ENCODE results near the gene COQ2. TPM values are rescaled to one million over a fixed set of nuclear protein-coding genes. Genes with fewer than 3 reads are reported as not detected.
"Not testable (repeated sequence)": the region's sequence is repeated elsewhere in the genome, so short reads cannot be mapped to it uniquely, and the experiment has no call there.

The COQ2 gene
- total and polyA plus RNA-seq, 12 donors: 10.5 to 32.8 (median 25.9) TPM

GRCh38 chr4:83238393-83239248 is 46.0 kb downstream of the COQ2 start:
- no peak for ATAC-seq
- no peak for TF ChIP-seq CTCF (IDR thresholded peaks at IDR 0.05)
- Histone ChIP-seq H3K9me3 (no peaks in the 10 kb centered on the region), H3K27me3 (no peaks in the 10 kb centered on the region), H3K4me1 (peaks cover 0 to 12% (median 0%) of the 10 kb centered on the region in 9 donors), H3K27ac (no peak overlapping the region), H3K36me3 (no peaks in the 10 kb centered on the region), H3K4me3 (no peak overlapping the region)
- intact Hi-C loops (cut with DNase I): no loop called here
- no peak for DNase-seq
- WGBS, 2 donors: 83 to 88% methylated on average over 4 of the region's 4 CpGs

GRCh38 chr4:83237591-83237990 is 47.0 kb downstream of the COQ2 start:
- WGBS, 2 donors: 87 to 91% methylated on average over 2 of the region's 2 CpGs
- DNase-seq: no peak
- no peak for TF ChIP-seq CTCF (IDR thresholded peaks at IDR 0.05)

GRCh38 chr4:83235645-83236133 is 48.9 kb downstream of the COQ2 start:
- H3K9me3 ChIP-seq; H3K27ac ChIP-seq; intact Hi-C loops (cut with DNase I); H3K36me3 ChIP-seq; DNase-seq; ATAC-seq; H3K27me3 ChIP-seq; H3K4me3 ChIP-seq: not testable (repeated sequence)
- H3K4me1 ChIP-seq: peaks cover 0 to 29% (median 0%) of the 10 kb centered on the region in 9 donors
- 88 to 97% methylated on average over 3 of the region's 3 CpGs for WGBS, 2 donors

More at GRCh38 chr4:83237591-83237990, 47.0 kb downstream of the COQ2 start:
- no peaks in the 10 kb centered on the region for H3K27me3 ChIP-seq
- H3K4me3 ChIP-seq: no peak overlapping the region
- no peaks in the 10 kb centered on the region for H3K36me3 ChIP-seq
- H3K4me1 ChIP-seq: peaks cover 0 to 15% (median 0%) of the 10 kb centered on the region in 9 donors
- no peaks in the 10 kb centered on the region for H3K9me3 ChIP-seq
- intact Hi-C loops (cut with DNase I): no loop called here
- no peak overlapping the region for H3K27ac ChIP-seq
- ATAC-seq: no peak

GRCh38 chr4:83234902-83235644 is 49.5 kb downstream of the COQ2 start:
- no peak for TF ChIP-seq CTCF (IDR thresholded peaks at IDR 0.05)
- H3K4me1 ChIP-seq: peaks cover 0 to 29% (median 0%) of the 10 kb centered on the region in 9 donors
- no peak overlapping the region for H3K27ac ChIP-seq
- H3K27me3 ChIP-seq: no peaks in the 10 kb centered on the region
- no peaks in the 10 kb centered on the region for H3K36me3 ChIP-seq
- H3K9me3 ChIP-seq: no peaks in the 10 kb centered on the region
- intact Hi-C loops (cut with DNase I): loop anchor here in 1 of 10 donors (5.0 kb wide), 1 partner anchor 332 kb away; no protein-coding TSS in a partner anchor
- WGBS, 2 donors: 86 to 88% methylated on average over 4 of the region's 4 CpGs
- H3K4me3 ChIP-seq: no peak overlapping the region
- no peak for DNase-seq
- ATAC-seq: no peak

- H3K27me3 ChIP-seq, H3K4me3 ChIP-seq, ATAC-seq, H3K9me3 ChIP-seq, H3K36me3 ChIP-seq, DNase-seq, H3K27ac ChIP-seq: not testable (repeated sequence)
- H3K4me1 ChIP-seq: peaks cover 0 to 29% (median 0%) of the 10 kb centered on the region in 9 donors
- WGBS, 2 donors: 85 to 89% methylated on average over 3 of the region's 3 CpGs
- intact Hi-C loops (cut with DNase I): loop anchor here in 1 of 10 donors (5.0 kb wide), 1 partner anchor 333 kb away; no protein-coding TSS in a partner anchor
These were observed 50.2 kb downstream of the COQ2 start for GRCh38 chr4:83234387-83234786.
